ENCODE measurements around the gene TEKTIP1. TPM values are rescaled to one million over a fixed set of nuclear protein-coding genes. Genes with fewer than 3 reads are reported as not detected.

TEKTIP1 gene
- total RNA-seq, 4 donors from 2014 or later = 1.2 to 3.3 (median 1.9) TPM; not detected in 1

- no peaks in the 10 kb centered on the region for H3K27me3 ChIP-seq
- peaks cover 14 to 22% of the 10 kb centered on the region in 2 donors for H3K36me3 ChIP-seq
- TF ChIP-seq POLR2A (IDR thresholded peaks at IDR 0.05) (no peak), CTCF (IDR thresholded peaks at IDR 0.05) (no peak)
- 88 to 93% methylated on average over 5 of the region's 5 CpGs for WGBS, 2 donors
- H3K4me3 ChIP-seq (replicated peaks in 1 of 3) = no peak overlapping the region
- intact Hi-C loops (cut with DNase I) = no loop called here
- no peak for DNase-seq
- no peak overlapping the region for H3K27ac ChIP-seq
- H3K9me3 ChIP-seq = no peaks in the 10 kb centered on the region
- peaks cover 8% of the 10 kb centered on the region in 2 donors for H3K4me1 ChIP-seq
These were observed 41.0 kb upstream of the TEKTIP1 start for GRCh38 chr19:3497757-3498520.

GRCh38 chr19:3499738-3500428 lies 39.1 kb upstream of the TEKTIP1 start:
- Histone ChIP-seq H3K27me3 (no peaks in the 10 kb centered on the region), H3K4me3 (replicated peaks in 1 of 3) (peak overlapping the region; percentile 45 to 70 (median 66)), H3K9me3 (no peaks in the 10 kb centered on the region), H3K4me1 (peaks cover 8% of the 10 kb centered on the region in 2 donors), H3K27ac (peak overlapping the region in 2 of 3 donors; percentile 90 to 97), H3K36me3 (peaks cover 10 to 17% of the 10 kb centered on the region in 2 donors)
- TF ChIP-seq CTCF (IDR thresholded peaks at IDR 0.05) (no peak), POLR2A (IDR thresholded peaks at IDR 0.05) (no peak)
- no peak for DNase-seq
- intact Hi-C loops (cut with DNase I) = no loop called here
- 19 to 22% methylated on average over 18 of the region's 18 CpGs for WGBS, 2 donors

- peak within 1 kb of the TSS; percentile 45 to 70 (median 66) for H3K4me3 ChIP-seq (replicated peaks in 1 of 3)
- intact Hi-C loops (cut with DNase I) = no loop called here
These were observed 38.4 kb upstream of the TEKTIP1 start, which contains the start of gene DOHH for GRCh38 chr19:3500429-3501101. Gene DOHH (minus strand): TSS chr19:3500674. CDS start chr19:3496814, 3,860 bp downstream.

GRCh38 chr19:3501780-3502179 lies 37.2 kb upstream of the TEKTIP1 start:
- 83 to 100% methylated on average over 2 to 3 of the region's 3 CpGs for WGBS, 2 donors
- no peak overlapping the region for H3K27ac ChIP-seq
- no peak overlapping the region for H3K4me3 ChIP-seq (replicated peaks in 1 of 3)
- no peak for TF ChIP-seq POLR2A (IDR thresholded peaks at IDR 0.05)
- TF ChIP-seq CTCF (IDR thresholded peaks at IDR 0.05) = no peak
- H3K27me3 ChIP-seq = no peaks in the 10 kb centered on the region
- no peaks in the 10 kb centered on the region for H3K9me3 ChIP-seq
- intact Hi-C loops (cut with DNase I) = no loop called here
- no peaks in the 10 kb centered on the region for H3K36me3 ChIP-seq
- H3K4me1 ChIP-seq = peaks cover 8 to 13% of the 10 kb centered on the region in 2 donors
- DNase-seq = no peak

More at GRCh38 chr19:3500429-3501101, 38.4 kb upstream of the TEKTIP1 start, which contains the start of gene DOHH:
- Histone ChIP-seq H3K9me3 (no peaks in the 10 kb centered on the region), H3K36me3 (peaks cover 6 to 11% of the 10 kb centered on the region in 2 donors), H3K4me1 (peaks cover 8 to 12% of the 10 kb centered on the region in 2 donors), H3K27ac (peak within 1 kb of the TSS; percentile 90 to 97 (median 95)), H3K27me3 (no peaks in the 10 kb centered on the region)
- WGBS, 2 donors = 0 to 1% methylated on average over 36 to 46 of the region's 52 CpGs
- peak; percentile 95 for DNase-seq
- TF ChIP-seq POLR2A (IDR thresholded peaks at IDR 0.05) (peak in 1 of 2 donors; percentile 58), CTCF (IDR thresholded peaks at IDR 0.05) (peak in 1 of 6 experiments; percentile 20)
